ENCODE data around the gene ETHE1.

DNA sequence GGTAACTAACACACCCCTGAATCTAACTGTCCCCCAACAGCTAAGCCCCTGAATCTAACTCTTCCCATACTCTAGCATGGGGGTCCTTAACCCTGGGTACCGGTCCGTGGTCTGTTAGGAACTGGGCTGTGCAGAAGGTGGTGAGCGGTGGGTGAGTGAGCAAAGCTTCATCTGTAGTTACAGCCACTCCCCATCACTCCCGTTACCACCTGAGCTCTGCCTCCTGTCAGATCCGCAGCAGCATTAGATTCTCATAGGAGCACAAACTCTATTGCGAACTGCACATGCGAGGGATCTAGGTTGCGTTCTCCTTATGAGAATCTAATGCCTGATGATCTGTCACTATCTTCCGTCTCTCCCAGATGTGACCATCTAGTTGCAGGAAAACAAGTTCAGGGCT, 16.3 kb downstream of the ETHE1 start:
- TF ChIP-seq POLR2A (IDR thresholded peaks at IDR 0.05; ENCODE audit: low read length) (no peak), GATA1 (IDR thresholded peaks at IDR 0.05; ENCODE audit: low read depth, low read length) (no peak)
